Measurements from ENCODE around the gene PAF1.
"Not testable (repeated sequence)": the region's sequence is repeated elsewhere in the genome, so short reads cannot be mapped to it uniquely, and the experiment has no call there.

PAF1 gene

GRCh38 chr19:39381910-39382611 is 8.8 kb downstream of the PAF1 start:
- no peak for DNase-seq

GRCh38 chr19:39380521-39381502 is 10.1 kb downstream of the PAF1 start:
- DNase-seq: no peak

GRCh38 chr19:39379865-39380396 is 11.0 kb downstream of the PAF1 start:
- no peak for DNase-seq

- not testable (repeated sequence) for DNase-seq
Measured at GRCh38 chr19:39379366-39379765, 11.5 kb downstream of the PAF1 start.

GRCh38 chr19:39377373-39378362 is 13.2 kb downstream of the PAF1 start:
- no peak for DNase-seq

GRCh38 chr19:39375929-39376328 is 15.0 kb downstream of the PAF1 start:
- no peak for DNase-seq

DNA sequence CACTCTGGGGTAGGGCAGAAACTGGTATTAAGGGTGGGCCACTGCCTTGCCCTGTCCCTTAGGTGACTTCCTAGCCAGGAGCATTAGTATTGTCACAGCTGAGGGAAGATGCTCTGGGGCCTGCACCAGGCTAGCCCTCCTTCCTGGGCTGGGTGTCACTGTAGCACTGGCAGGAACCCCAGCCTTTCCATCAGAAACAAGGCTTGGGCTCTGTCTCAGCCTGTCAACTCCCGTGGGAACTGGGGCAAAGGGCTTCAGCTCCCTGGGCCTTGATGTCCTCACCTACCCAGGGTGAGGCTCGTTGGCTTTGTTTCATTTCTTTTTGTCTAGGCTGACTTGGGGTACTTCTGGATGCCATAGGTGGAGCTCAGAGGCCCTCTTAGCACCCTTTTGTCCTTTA is 18.0 kb downstream of the PAF1 start:
- no peak for DNase-seq

GRCh38 chr19:39372047-39372802 is 18.7 kb downstream of the PAF1 start:
- DNase-seq: no peak

GRCh38 chr19:39370735-39371134 is 20.2 kb downstream of the PAF1 start:
- DNase-seq: no peak

GRCh38 chr19:39369200-39369599 is 21.7 kb downstream of the PAF1 start:
- no peak for DNase-seq

DNA sequence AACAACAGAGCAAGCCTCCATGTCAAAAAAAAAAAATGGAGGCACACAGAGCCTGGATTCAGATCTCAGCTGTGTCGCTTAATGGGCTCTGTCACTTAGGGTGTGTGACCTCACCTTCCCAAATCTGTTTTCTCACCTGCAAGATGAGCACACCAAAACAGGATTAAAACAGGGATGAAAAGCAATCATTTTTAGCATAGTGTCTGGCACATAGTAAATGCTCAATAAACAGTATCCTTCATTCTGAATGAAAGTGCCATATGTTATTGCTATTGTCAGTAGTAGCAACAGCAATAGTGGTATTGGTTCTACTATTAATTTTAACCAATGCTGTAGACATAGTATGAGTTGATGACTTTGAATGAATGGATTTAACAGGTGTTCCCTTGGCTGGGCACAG is 25.4 kb downstream of the PAF1 start:
- DNase-seq: no peak

GRCh38 chr19:39363901-39364457 is 26.9 kb downstream of the PAF1 start:
- no peak for DNase-seq

DNA sequence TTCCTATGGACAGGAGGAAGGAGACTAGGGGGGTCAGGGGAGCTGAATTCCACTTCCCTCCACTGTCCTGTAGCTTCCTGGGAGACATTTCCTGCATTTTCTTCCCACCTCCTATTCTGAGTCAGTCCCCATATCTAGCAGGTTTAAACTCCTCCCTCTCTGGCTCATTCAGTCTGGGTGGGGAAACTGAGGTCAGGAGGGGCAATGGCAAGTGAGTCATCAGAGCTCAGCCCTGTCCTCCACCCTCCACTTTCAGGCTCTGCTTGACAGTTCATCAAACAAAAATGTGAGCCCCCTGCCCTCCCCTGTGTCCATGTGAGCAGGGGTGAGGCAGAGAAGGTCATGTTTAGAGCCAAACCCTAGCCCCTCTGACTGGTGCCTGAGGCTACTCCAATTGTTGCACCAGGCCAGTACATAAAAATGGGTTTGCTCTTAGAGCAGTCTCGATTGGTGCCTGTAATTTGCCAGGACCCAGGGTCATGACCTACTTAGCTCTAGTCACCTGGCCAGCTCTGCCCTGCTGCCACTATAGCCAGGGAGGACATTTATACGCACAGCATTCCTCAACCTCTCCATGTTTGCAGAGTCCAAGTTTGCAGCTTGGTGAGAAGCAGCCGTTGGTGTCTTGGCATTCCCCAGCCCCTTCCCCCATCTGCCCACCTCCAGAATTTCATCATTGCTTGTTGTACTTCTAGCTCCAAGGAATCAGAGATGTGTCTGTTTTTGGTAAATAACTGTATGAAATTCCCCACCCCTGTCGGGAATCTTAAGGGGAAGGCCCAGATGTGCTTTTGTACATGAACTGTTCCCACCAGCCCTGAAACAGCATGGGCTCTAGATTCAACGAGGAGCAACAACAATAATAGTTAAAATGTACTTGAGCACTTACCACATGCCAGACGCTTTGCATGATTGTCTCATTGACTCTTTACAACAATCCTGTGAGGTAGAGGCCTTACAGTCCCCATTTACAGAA is 27.9 kb downstream of the PAF1 start:
- DNase-seq: peak; percentile 27

DNA sequence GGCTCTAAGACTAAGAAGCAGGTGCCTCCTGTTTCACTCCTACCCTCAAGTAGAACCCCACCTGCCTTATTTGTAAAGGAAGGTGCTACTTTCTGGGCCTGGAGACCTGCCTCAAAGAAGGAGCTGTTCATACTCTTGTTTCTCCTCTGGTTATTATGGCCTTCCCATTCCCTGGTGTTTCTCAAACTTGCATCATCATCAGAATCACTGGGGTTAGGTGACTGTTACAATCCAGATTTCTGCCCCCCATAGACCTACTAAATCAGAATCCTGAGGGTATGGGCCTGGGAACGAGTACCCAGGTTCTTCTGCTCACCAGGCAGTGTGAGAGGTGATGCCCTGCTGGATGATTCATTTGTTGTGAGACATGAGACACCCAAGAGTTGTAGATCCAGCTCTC is 30.3 kb downstream of the PAF1 start:
- DNase-seq: no peak

GRCh38 chr19:39359026-39359425 is 31.9 kb downstream of the PAF1 start:
- no peak for DNase-seq

DNA sequence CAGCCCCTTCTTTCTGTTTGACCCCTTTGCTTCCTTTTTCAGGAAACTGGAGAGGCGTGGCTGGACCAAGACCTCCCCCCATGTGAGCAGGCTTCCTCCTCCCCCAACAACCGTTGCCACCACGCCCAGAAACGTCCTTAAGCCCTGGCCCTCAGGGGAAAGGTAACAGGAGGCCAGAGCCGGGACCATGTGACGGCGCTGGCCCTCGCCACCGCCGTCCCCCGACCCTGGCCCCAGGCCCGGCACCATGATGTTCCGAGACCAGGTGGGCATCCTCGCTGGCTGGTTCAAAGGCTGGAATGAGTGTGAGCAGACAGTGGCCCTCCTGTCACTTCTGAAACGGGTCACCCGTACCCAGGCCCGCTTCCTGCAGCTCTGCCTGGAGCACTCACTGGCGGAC is 34.3 kb downstream of the PAF1 start:
- no peak for DNase-seq

GRCh38 chr19:39356073-39356472 is 34.8 kb downstream of the PAF1 start:
- DNase-seq: no peak

- no peak for DNase-seq
Measured at GRCh38 chr19:39355253-39355652, 35.7 kb downstream of the PAF1 start.

GRCh38 chr19:39352381-39353255 is 38.3 kb downstream of the PAF1 start:
- no peak for DNase-seq
